HG02571 (cell line): ENCODE results near the gene RNASE1.
"Not testable (repeated sequence)": the region's sequence is repeated elsewhere in the genome, so short reads cannot be mapped to it uniquely, and the experiment has no call there.

Experiments used
- ATAC-seq: cut with Tn5 transposase; IDR thresholded peaks from one replicate; pipeline ENCODE4 v1.9.1; 2021; ENCODE audit warnings: mild to moderate bottlenecking, moderate library complexity; ENCODE audit not compliant: unreplicated experiment

The RNASE1 gene

GRCh38 chr14:20775901-20776300 lies 26.7 kb downstream of the RNASE1 start:
- ATAC-seq: no peak

- ATAC-seq: no peak
These were observed 27.6 kb downstream of the RNASE1 start for GRCh38 chr14:20775043-20775442.

GRCh38 chr14:20774258-20774824 lies 28.3 kb downstream of the RNASE1 start:
- no peak for ATAC-seq

GRCh38 chr14:20772650-20773049 lies 30.0 kb downstream of the RNASE1 start:
- no peak for ATAC-seq

- ATAC-seq: no peak
These were observed 33.2 kb downstream of the RNASE1 start for GRCh38 chr14:20769421-20769820.

- no peak for ATAC-seq
These were observed 34.1 kb downstream of the RNASE1 start for GRCh38 chr14:20768593-20768892.

- no peak for ATAC-seq
These were observed 41.7 kb downstream of the RNASE1 start for GRCh38 chr14:20760950-20761349.

GRCh38 chr14:20759465-20759864 lies 43.2 kb downstream of the RNASE1 start:
- ATAC-seq: not testable (repeated sequence)

GRCh38 chr14:20757965-20758364 lies 44.7 kb downstream of the RNASE1 start:
- ATAC-seq: no peak

- ATAC-seq: no peak
These were observed 47.6 kb downstream of the RNASE1 start for GRCh38 chr14:20755037-20755436.

- ATAC-seq: no peak
These were observed 48.3 kb downstream of the RNASE1 start for GRCh38 chr14:20754308-20754707.

- ATAC-seq: no peak
These were observed 50.6 kb downstream of the RNASE1 start for GRCh38 chr14:20751963-20752562.
